NT2/D1 (cell line): ENCODE results near the gene SCP2.

Source experiments
- DNase-seq: peaks from one replicate; pipeline ENCODE4 v3.0.0-alpha.2; 2011; ENCODE audit warnings: low read depth, low spot score
- H3K27me3 ChIP-seq: 2 replicates; pipeline ENCODE4 v1.6.0; 2011; ENCODE audit warnings: mild to moderate bottlenecking; ENCODE audit not compliant: insufficient read length, insufficient read depth
- H3K36me3 ChIP-seq: 2 replicates; pipeline ENCODE4 v1.6.1; 2011; ENCODE audit warnings: mild to moderate bottlenecking, low read length, mixed read lengths; ENCODE audit not compliant: insufficient read depth, insufficient read length
- H3K4me1 ChIP-seq: 2 replicates; pipeline ENCODE4 v1.5.1; 2011; ENCODE audit not compliant: insufficient read depth, insufficient read length
- H3K4me3 ChIP-seq: 2 replicates; pipeline ENCODE4 v1.5.1; 2011; ENCODE audit warnings: low read depth; ENCODE audit not compliant: insufficient read length
- H3K9ac ChIP-seq: 2 replicates; pipeline ENCODE4 v1.6.0; 2011; ENCODE audit warnings: low read depth; ENCODE audit not compliant: insufficient read length
- H3K9me3 ChIP-seq: 2 replicates; pipeline ENCODE4 v1.5.1; 2011; ENCODE audit warnings: mild to moderate bottlenecking, low read length; ENCODE audit not compliant: insufficient read depth
- SUZ12 ChIP-seq: IDR thresholded peaks from 2 replicates; pipeline ENCODE4 v1.6.1; 2011; ENCODE audit not compliant: insufficient read length, insufficient read depth; ENCODE audit errors: extremely low read depth
- YY1 ChIP-seq: IDR thresholded peaks from 2 replicates; pipeline ENCODE4 v1.6.1; 2011; ENCODE audit not compliant: insufficient read length, insufficient read depth
- ZNF274 ChIP-seq: IDR thresholded peaks from 2 replicates; pipeline ENCODE4 v1.6.1; 2011; ENCODE audit warnings: mild to moderate bottlenecking, low read depth, low read length

The SCP2 gene

GRCh38 chr1:53025034-53025768 lies 98.1 kb downstream of the SCP2 start:
- H3K27me3 ChIP-seq = no peaks in the 10 kb centered on the region
- no peak overlapping the region for H3K4me3 ChIP-seq
- H3K9ac ChIP-seq = no peak overlapping the region
- H3K36me3 ChIP-seq = peaks cover 6% of the 10 kb centered on the region
- no peak for DNase-seq
- TF ChIP-seq SUZ12 (no peak), YY1 (no peak), ZNF274 (no peak)
- H3K9me3 ChIP-seq = no peaks in the 10 kb centered on the region
- H3K4me1 ChIP-seq = no peaks in the 10 kb centered on the region

GRCh38 chr1:53025769-53026112 lies 98.7 kb downstream of the SCP2 start:
- DNase-seq = no peak
- no peak for TF ChIP-seq YY1
- TF ChIP-seq SUZ12 = no peak
- no peak for TF ChIP-seq ZNF274
- Histone ChIP-seq H3K36me3 (peaks cover 6% of the 10 kb centered on the region), H3K4me3 (no peak overlapping the region), H3K4me1 (no peaks in the 10 kb centered on the region), H3K27me3 (no peaks in the 10 kb centered on the region), H3K9ac (no peak overlapping the region), H3K9me3 (no peaks in the 10 kb centered on the region)

GRCh38 chr1:53026254-53026653 lies 99.2 kb downstream of the SCP2 start:
- no peak for TF ChIP-seq YY1
- no peaks in the 10 kb centered on the region for H3K27me3 ChIP-seq
- no peak overlapping the region for H3K9ac ChIP-seq
- H3K9me3 ChIP-seq = no peaks in the 10 kb centered on the region
- H3K4me1 ChIP-seq = no peaks in the 10 kb centered on the region
- no peak overlapping the region for H3K4me3 ChIP-seq
- DNase-seq = no peak
- peaks cover 6% of the 10 kb centered on the region for H3K36me3 ChIP-seq

- Histone ChIP-seq H3K27me3 (no peaks in the 10 kb centered on the region), H3K4me3 (no peak overlapping the region), H3K9ac (no peak overlapping the region), H3K9me3 (no peaks in the 10 kb centered on the region), H3K36me3 (peaks cover 6% of the 10 kb centered on the region), H3K4me1 (no peaks in the 10 kb centered on the region)
- TF ChIP-seq ZNF274 (no peak), SUZ12 (no peak), YY1 (no peak)
- no peak for DNase-seq
These were observed 104.7 kb downstream of the SCP2 start for GRCh38 chr1:53031732-53032131.

GRCh38 chr1:53037159-53037558 lies 110.1 kb downstream of the SCP2 start:
- no peaks in the 10 kb centered on the region for H3K27me3 ChIP-seq
- no peak overlapping the region for H3K9ac ChIP-seq
- DNase-seq = no peak
- no peaks in the 10 kb centered on the region for H3K4me1 ChIP-seq
- H3K36me3 ChIP-seq = peaks cover 14% of the 10 kb centered on the region
- no peaks in the 10 kb centered on the region for H3K9me3 ChIP-seq
- no peak for TF ChIP-seq SUZ12
- H3K4me3 ChIP-seq = no peak overlapping the region

GRCh38 chr1:53038566-53038965 lies 111.5 kb downstream of the SCP2 start:
- Histone ChIP-seq H3K27me3 (no peaks in the 10 kb centered on the region), H3K4me3 (no peak overlapping the region), H3K9ac (no peak overlapping the region), H3K9me3 (no peaks in the 10 kb centered on the region), H3K36me3 (peaks cover 14% of the 10 kb centered on the region), H3K4me1 (no peaks in the 10 kb centered on the region)
- no peak for DNase-seq
- TF ChIP-seq YY1 (no peak), SUZ12 (no peak), ZNF274 (no peak)

GRCh38 chr1:53043271-53043670 lies 116.2 kb downstream of the SCP2 start:
- Histone ChIP-seq H3K36me3 (peaks cover 19% of the 10 kb centered on the region), H3K4me1 (no peaks in the 10 kb centered on the region), H3K9me3 (no peaks in the 10 kb centered on the region), H3K9ac (no peak overlapping the region), H3K27me3 (no peaks in the 10 kb centered on the region), H3K4me3 (no peak overlapping the region)
- no peak for DNase-seq
- TF ChIP-seq YY1 (no peak), SUZ12 (no peak), ZNF274 (no peak)
